Activated T-cell treated with anti-CD3 and anti-CD28 coated beads for 24 hours (primary cell): ENCODE measurements around the gene NRXN2.
"Not testable (repeated sequence)": the region's sequence is repeated elsewhere in the genome, so short reads cannot be mapped to it uniquely, and the experiment has no call there.

ENCODE experiments used
- DNase-seq: peaks from one replicate; pipeline ENCODE4 v3.0.0-alpha.2; 2020; ENCODE audit warnings: low read depth

NRXN2 gene

GRCh38 chr11:64605244-64605560 lies 117.8 kb downstream of the NRXN2 start:
- no peak for DNase-seq

GRCh38 chr11:64604458-64605243 lies 118.3 kb downstream of the NRXN2 start:
- DNase-seq = no peak

GRCh38 chr11:64603411-64604110 lies 119.4 kb downstream of the NRXN2 start:
- DNase-seq = no peak

GRCh38 chr11:64602466-64603070 lies 120.4 kb downstream of the NRXN2 start:
- no peak for DNase-seq

GRCh38 chr11:64601605-64602465 lies 121.2 kb downstream of the NRXN2 start:
- no peak for DNase-seq

GRCh38 chr11:64600281-64600992 lies 122.6 kb downstream of the NRXN2 start:
- no peak for DNase-seq

GRCh38 chr11:64599698-64600211 lies 123.2 kb downstream of the NRXN2 start:
- no peak for DNase-seq

- no peak for DNase-seq
Observed at GRCh38 chr11:64598797-64599697, 124.0 kb downstream of the NRXN2 start.

- no peak for DNase-seq
Observed at GRCh38 chr11:64598106-64598796, 124.7 kb downstream of the NRXN2 start.

- DNase-seq = no peak
Observed at GRCh38 chr11:64597671-64598101, 125.3 kb downstream of the NRXN2 start.

- not testable (repeated sequence) for DNase-seq
Observed at GRCh38 chr11:64595922-64596321, 127.1 kb downstream of the NRXN2 start.

- DNase-seq = no peak
Observed at GRCh38 chr11:64594159-64594939, 128.6 kb downstream of the NRXN2 start.

- DNase-seq = no peak
Observed at GRCh38 chr11:64593156-64594105, 129.6 kb downstream of the NRXN2 start.

GRCh38 chr11:64592656-64593055 lies 130.3 kb downstream of the NRXN2 start:
- DNase-seq = no peak

- DNase-seq = no peak
Observed at GRCh38 chr11:64592234-64592615, 130.8 kb downstream of the NRXN2 start.

GRCh38 chr11:64591257-64592233 lies 131.5 kb downstream of the NRXN2 start:
- DNase-seq = no peak
